ENCODE measurements around the gene FSTL3.
"Not testable (repeated sequence)": the region's sequence is repeated elsewhere in the genome, so short reads cannot be mapped to it uniquely, and the experiment has no call there.

The FSTL3 gene

DNA sequence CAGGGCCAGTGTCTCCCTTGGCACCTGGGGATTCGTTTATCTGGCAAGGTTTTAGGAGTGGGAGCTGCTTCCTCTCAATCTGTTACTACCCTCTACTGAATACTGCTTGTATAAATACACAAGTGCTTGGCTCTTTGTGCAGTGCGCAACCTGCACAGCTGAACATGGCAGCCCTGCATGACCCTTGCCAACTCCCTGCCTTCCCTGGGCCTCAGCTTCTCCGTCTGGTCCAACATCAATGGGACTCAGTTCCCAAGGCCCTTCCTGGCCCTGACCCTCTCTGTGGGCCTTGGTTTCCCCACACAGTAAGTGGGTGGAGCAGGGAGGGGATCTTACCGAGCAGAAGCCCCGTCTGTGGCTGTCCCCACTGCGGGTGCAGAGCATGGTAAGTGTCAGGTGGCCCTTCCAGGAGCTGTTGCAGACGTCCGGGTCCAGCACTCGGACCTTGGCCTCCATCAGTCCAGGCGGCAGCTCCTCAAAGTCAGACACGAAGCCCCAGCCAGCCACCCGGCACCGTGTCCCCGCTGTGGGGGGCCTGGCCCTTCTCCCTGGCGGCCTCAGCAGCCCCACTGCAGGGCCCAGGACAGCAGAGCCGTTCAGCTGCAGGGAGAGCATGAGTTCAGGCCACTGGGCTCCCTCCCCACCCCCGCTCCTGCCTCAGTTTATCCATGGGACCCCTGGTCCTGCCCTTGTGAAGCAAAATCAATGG lies 10.6 kb downstream of the FSTL3 start:
- no peak for DNase-seq

DNA sequence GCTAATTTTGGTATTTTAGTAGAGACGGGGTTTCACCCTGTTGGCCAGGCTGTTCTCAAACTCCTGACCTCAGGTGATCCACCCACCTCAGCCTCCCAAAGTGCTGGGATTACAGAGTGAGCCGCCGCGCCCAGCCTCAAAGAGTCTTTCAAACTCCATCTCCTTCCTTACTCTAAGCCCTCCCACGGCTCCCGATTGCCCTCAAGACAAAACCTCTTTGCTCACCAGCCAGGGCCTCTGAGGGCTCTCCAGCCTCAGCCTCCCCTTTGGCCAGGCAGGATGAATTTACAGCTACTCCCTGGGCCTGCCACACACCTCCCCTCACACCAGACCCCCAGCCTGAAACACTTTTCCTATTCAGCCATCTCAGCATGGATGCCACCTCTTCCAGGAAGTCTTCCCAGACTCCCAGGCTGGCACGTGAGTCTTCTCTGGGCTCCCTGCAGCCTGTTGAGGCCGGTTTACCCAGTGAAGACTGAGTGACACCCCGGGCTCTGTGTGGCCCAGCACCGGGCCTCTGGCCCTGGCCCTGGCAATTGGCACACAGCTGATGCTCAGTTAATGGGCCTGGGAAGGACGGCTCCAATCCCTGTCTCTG lies 11.5 kb downstream of the FSTL3 start:
- DNase-seq: no peak

DNA sequence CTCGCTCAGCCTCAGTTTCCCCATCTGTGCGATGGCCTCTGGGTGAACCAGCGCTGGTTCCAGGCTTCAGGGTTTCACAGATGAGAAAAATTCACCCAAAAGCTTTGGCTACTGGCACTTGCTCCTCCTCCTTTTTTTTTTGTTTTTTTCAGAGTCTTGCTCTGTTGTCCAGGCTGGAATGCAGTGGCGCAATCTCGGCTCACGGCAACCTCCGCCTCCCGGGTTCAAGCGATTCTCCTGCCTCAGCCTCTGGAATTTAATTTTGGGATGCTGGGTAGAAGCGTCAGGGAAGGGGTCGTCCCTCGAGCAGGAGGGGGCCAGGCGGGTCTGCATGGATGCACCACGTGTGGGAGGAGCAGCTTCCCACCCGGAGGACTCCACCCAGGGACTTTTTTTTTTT lies 12.0 kb downstream of the FSTL3 start:
- no peak for DNase-seq

DNA sequence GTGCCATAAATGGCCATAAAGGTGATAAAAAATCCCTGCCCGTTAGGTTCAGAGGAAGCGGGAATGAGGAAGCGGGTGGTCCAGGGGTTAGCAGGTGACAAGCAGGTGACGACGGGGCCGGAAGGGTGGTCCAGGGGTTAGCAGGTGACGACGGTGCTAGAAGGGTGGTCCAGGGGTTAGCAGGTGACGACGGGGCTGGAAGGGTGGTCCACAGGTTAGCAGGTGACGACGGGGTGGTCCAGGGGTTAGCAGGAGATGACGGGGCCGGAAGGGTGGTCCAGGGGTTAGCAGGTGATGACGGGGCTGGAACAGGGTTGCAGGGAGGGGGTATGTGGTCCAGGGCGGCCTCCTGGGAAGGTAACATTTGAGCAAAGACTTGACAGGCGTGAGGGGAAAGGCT lies 12.8 kb downstream of the FSTL3 start:
- no peak for DNase-seq

DNA sequence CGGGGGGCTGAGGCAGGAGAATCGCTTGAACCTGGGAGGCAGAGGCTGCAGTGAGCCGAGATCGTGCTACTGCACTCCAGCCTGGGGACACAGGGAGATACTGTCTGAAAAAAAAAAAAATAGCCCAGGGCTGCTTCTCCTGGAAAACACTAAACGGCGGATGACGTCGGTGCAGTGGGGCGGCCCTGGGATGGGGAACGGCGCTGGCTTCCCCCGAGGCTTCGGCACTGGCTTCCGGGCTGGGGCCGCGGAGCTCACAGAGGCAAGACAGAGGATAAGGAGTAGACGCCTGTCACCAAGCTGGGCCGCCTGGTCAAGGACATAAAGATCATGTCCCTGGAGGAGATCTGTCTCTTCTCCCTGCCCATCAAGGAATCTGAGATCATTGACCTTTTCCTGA lies 14.0 kb downstream of the FSTL3 start:
- no peak for DNase-seq

DNA sequence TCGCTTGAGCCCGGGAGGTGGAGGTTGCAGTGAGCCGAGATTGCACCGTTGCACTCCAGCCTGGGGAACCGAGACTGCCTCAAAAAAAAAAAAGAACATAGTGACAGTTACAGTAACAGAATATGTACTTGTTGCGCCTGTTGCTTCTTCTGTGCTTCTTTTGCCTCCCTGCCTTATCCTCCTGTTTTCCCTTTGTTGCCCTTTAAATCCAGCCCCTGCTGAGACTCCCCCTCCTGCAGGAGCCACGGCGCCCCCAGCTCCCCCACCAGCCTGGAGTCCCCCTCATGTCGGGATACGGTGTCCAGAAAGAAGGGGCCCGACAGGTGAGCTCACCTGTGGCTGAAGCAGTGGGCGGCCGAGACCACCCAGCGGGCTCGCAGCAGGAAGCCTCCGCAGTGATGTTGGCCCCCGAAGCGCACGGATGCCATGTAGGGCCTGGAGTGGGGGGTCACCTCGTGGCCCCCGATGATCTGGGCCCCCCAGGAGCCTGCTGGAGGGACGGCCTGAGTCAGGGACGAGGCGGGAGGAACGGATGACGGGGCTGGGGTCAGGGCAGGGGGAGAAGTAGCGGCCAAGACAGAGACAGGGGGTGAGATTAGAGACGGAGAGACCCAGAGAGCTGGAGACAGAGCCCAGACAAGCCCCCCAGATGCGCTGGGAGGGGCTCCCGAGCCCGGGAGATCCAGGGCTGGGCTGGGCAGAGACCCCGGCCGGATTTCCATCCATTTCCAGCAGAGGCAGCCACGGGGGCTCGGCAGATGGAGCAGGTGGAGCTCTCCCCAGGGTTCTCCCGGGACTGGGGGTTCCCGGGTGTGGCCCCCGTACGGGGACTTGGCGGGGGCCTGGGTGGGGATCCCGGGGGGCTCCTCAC lies 18.5 kb downstream of the FSTL3 start:
- DNase-seq: no peak

DNA sequence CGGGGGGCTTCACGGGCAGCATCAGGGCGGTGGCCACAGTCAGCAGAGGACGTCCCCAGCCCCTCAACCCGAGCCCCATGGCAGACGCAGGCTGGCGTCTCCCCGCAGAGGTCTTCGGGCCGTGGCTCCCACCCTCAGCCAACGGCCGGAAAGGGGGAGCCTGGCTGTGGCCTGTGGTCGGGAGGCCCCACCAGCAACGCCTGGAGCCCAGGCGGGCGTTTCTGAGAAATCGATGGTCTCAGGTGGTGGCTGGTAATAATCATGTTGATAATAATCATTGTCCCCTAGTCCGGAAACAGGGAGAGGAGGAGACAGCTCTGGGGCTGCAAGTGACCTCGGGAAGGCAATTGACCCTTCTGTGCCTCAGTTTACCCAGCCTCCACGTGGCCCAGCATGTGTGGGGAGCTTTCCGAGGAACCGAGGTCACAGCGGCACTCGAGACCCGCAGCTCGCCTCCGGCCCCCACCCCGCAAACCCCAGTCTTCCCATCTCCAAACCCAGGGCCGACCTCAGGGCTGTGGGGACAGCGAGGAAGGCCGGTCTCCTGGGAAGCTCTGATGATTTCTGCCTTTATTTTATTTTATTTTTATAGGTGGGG lies 19.3 kb downstream of the FSTL3 start, which contains the start of gene PRSS57:
Gene PRSS57, minus strand, starts transcription at position 101 of the 598 bp plus-strand sequence. Its CDS starts 22 bp downstream, at position 79.
- no peak for DNase-seq

DNA sequence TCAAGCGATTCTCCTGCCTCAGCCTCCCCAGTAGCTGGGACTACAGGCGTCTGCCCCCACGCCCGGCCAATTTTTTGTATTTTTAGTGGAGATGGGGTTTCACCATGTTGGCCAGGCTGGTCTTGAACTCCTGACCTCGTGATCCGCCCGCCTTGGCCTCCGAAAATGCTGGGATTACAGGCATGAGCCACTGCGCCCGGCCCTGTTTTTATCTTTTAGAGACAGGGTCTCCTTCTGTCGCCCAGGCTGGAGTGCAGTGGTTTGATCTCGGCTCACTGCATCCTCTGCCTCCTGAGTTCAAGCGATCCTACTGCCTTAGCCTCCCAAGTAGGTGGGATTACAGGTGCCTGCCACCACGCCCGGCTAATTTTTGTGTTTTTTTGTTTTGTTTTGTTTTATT lies 22.3 kb downstream of the FSTL3 start:
- not testable (repeated sequence) for DNase-seq

DNA sequence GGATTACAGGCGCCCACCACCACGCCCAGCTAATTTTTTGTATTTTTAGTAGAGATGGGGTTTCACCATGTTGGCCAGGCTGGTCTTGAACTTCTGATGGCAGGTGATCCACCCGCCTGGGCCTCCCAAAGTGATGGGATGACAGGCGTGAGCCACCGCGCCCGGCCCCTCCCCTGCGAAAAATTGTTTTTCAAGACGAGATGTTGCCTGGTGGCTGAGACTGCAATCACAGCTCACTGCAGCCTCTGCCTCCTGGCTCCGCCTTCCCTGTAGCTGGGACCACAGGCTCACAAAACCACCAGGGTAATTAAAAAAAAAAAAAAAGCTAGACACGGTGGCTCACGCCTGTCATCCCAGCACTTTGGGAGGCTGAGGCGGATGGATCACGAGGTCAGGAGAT lies 23.7 kb downstream of the FSTL3 start:
- DNase-seq: not testable (repeated sequence)

DNA sequence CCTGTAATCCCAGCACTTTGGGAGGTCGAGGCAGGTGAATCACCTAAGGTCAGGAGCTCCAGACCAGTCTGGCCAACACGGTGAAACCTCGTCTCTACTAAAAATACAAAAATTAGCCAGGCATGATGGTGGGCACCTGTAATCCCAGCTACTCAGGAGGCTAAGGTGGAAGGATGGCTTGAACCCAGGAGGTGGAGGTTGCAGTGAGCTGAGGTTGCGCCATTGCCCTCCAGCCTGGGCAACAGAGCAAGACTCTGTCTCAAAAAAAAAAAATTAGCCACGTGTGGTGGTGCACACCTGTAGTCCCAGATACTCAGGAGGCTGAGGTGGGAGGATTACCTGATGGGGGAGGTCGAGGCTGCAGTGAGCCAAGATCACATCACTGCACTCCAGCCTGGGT lies 26.7 kb downstream of the FSTL3 start:
- DNase-seq: not testable (repeated sequence)

DNA sequence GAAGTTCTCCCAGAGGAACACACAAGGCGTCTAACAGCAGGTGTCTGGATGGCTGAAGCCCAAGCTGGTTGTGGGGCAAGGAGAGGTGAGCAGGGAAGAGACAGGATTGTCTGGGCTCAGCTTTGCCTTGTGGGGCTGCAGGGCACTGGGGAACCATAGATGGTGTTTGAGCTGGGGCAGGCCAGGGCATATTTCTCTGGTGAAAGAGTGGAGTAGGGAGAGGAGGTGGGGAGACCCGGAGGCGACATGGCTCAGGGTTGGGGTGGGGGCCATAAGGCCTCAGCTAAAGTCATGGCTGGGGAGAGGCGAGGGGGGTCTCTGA lies 27.1 kb downstream of the FSTL3 start:
- no peak for DNase-seq

DNA sequence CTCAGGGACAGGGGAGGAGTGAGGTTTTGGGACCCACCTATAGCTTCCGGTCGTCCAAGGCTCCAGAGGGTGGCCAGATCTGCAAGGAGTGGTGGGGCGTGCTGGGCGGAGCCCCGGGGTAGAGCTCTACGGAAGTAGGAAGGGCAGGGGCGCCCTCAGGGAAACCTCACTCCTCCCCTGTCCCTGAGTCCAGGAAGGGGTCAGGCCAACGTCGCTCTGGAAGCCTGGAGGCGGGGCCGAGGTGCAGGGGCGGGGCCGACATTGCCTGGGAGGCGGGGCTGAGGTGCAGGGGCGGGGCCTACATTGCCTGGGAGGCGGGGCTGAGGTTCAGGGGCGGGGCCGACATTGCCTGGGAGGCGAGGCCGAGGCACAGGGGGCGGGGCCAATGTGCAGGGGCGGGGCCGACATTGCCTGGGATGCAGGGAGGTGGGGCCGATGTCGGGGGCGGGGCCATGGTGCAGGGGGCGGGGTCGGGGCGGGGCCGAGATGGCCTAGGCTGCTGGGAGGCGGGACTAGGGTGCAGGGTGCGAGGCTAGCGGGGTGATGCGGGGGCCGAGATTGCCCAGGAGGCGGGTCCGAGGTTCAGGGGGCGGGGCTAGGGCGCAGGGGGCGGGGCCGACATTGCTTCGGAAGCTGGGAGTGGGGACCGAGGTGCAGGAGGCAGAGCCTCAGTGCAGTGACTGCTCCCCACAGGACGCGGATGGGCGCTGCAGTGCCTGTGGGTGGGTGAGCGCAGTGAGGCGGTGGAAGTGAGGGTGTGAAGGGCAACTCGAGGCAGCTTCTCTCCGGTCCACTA lies 27.7 kb downstream of the FSTL3 start:
- no peak for DNase-seq

DNA sequence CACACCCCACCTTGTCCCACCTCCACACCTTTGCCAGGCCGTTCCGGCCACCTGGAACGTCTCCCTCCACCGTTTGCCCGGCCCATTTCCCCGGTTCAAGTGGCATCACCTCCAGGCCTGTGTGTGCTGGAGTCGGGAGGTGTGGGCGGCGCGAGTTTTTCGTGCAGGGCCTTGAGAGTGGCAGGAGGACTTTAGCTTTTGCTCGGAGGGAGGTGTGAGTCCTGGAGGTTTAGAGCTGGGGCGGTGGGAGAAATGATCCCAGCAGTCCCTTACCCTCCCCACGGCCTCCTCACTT lies 28.2 kb downstream of the FSTL3 start:
- no peak for DNase-seq

DNA sequence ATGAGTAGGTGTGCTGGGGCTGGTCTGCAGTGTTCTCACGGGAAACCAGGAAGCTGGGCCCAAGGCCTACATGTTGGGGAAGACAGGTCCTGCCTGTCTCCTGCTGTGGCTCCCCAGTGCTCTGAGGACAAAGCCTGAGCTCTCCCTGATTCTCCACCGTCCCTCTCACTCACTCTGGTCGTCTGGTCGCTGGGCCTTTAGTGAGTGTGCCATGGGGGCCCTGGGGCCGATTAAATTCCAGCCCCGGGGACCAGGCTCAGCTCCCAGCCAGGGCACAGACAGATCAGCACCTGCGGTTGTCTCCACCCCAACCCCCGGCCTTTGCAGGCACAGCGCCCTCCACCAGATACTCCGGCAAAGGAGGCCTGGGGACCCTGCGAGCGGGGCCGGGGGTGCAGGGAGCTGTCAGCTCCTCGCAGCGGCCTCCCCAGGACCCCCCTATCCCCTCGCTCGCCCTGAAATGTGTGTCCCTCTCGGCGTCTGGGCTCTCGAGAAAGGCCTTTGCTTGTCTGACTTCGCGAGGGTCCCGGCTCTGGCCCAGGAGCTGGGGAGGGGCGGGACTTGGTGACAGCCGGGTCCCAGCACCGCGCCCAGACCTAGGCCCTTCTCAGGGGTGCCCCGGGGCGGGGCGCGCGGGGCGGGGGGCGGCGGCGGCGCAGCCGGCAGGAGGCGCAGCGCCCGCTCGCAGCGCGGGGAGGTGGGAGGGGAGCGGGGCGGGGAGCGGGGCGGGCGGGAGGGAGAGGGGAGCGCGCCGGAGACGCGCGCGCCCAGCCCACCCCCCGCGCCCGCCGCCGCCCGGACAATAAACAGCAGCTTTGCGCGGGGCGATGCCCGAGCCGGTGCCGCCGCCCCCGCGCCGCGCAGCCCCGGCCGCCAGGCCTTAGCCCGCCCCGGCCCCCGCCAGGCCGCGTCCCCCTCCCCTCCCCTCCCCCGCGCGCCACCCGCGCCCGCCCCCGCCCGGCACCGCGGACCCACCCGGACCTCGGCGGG lies 32.3 kb downstream of the FSTL3 start, which contains the start of gene PALM:
Gene PALM, plus strand, starts transcription at position 782 of the 990 bp plus-strand sequence. CDS start 212 bp downstream, outside the sequence.
- DNase-seq: no peak

DNA sequence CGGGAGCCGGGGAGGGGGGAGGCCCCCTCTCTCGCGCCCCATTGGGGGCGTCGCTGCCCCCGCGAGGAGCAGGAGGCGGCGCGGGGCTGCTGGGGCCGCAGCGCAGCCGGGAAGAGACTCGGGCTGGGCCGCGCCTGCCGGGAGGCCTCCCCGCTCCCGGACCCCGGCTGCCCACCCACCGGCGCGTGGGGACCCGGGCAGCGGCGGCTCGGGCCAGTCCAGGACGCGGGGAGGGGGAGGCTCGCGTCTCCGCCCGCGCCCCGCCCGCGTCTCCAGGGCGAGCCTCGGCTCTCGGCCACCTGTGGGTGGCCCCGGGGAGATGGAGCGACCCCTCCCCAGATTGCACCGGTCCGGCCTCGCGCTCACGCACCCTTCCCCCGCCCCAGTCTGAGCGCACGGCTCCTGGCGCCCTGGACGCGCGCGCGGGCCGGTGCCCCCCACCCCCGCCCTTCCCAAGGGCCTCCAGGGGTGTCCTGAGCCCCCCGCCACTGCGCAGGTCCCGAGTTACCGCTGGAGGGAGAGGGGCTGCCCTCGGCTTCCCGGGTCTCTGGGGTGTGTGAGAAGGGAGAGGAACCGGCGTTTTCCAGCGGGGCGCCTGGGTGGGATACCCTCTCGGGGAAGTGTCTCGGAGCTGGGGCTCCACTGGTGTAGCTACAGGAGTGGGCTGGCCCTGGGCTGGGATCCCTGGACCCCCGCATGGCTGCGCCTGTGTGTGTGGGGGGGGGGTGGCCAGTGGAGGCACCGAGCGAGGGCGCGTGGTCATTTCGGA lies 33.2 kb downstream of the FSTL3 start:
- no peak for DNase-seq

DNA sequence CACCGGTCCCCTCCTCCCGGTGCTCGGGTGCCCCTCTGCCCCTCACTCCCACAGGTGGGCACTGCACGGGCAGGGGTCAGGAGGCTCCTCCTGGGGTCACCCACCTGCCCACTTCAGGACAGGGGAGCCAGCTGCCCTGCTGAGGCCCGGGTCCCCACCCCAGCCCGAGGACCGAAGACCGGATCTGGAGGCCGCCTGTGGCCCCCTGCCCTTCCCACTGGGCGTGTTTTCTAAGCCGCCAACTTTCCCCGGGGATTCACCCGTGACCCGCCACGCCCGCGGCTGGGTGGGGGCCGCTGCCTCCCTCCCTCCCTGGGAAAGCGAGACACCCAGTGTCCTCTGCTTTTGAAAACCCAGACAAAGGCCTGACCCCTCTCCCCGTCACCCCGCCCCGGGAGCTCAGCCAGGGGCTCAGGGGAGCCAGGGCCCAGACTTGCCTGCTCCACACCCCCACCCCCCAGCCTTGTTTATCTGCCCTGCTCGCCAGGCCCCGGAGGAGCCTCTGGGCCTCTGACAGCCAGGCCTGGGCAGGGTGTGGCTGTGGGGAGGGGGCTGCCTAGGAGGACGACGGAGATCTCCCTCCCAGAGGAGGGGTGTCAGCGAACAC lies 33.9 kb downstream of the FSTL3 start:
- no peak for DNase-seq

DNA sequence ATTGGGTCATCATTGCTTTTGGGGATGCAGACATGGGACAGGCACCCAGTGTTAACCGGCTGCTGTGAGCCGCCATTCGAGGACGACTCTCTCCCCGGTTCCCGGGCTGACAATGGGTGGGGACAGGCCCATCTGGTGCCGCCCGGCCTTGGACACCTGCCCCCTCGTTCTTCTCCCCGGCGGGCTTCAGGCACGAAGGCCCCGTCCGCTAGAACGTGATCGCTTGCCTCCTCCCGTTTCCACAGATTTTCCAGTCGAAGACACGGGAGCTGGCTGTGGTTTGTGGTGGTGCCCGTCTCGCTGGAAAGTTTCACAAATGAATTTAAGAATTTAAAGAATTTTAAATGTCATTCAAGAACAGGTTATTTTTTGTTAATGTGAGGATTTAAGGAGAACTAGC lies 34.6 kb downstream of the FSTL3 start:
- DNase-seq: no peak

DNA sequence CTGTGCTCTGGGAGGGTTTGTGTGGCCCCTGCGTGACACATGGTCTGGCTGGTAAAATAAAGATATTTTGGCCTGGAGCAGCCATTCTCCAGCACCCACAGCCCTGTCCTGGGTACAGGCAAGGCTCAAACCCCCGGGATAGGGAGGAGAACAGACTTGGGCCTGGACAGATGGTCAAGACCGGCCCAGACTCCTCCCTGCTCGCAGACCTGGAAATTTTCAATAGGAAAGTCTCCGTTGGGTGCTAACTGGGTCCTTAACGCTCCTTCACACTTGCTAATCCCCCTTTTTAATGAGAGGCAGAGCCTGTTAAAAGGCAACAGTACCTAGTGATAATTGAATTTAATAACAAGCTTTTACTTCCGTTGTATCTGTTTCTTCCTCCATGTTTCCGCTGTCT lies 35.1 kb downstream of the FSTL3 start:
- no peak for DNase-seq

DNA sequence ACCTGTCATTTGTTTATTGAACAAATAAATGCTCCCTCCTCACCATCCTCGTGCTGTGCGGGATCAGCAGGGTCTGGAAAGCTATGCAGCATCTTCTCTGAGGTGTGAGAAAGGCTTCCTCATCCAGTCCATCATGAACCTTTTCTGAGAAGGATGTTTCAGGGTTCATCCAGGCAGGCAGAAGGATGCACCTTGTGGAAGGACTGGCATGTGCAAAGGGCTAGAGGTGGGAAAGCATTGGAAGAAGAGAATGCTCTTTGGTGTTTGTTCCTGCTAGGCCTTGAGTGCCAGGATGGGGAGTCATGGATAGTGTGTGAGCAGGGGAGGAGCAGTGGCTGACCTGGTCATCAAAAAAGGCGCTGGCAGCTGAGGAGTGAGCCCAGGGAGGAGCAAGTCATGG lies 39.2 kb downstream of the FSTL3 start:
- DNase-seq: no peak

DNA sequence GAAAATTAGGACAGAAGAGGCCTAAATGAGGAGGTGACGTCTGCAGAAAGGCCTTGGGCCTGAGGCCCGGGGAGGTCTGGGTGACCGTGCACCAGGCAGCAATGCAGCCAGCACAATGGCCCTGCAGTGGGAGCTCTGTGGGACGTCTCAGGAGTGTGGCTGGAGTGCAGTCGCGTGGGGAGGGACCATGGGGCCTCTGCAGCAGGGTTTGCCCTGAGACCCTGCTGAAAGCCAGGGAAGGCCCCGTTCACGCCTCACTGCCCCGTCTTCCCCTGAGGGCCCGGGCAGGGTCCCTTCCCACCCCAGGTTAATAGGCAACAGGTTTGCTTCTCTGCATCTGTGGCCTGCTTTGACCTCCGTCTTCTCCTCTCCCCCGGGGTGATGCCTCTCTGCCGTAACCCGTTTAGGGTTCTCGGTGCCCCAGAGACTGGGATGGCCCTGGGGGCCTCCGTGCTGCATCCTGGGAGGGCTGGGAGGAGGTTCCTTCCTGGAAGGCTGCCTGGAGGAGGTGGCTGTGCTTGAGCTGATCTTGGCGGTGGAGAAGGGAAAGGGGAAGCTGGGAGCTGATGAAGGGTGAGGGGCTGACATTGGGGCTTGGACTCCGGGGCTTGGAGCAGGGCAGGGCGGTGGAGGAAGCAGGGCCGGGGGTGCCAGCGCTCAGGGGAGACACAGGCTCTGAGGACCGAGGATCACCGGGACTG lies 42.2 kb downstream of the FSTL3 start:
- DNase-seq: no peak

All from NCI-H1694 (cell line).